ENCODE data around the gene PARP1. TPM values are rescaled to one million over a fixed set of nuclear protein-coding genes. Genes with fewer than 3 reads are reported as not detected.
"Not testable (repeated sequence)": the region's sequence is repeated elsewhere in the genome, so short reads cannot be mapped to it uniquely, and the experiment has no call there.

The PARP1 gene
- polyA plus RNA-seq, 6 donors from 2014 or later = 156 to 250 (median 234) TPM

GRCh38 chr1:226340111-226340510 is 67.8 kb downstream of the PARP1 start:
- H3K27me3 Mint-ChIP-seq = peaks cover 0 to 12% (median 0%) of the 10 kb centered on the region in 3 donors
- H3K4me1 Mint-ChIP-seq; H3K4me3 Mint-ChIP-seq; H3K36me3 Mint-ChIP-seq; ATAC-seq (ENCODE audit: low read depth in 2 of 2); H3K27ac Mint-ChIP-seq; DNase-seq: not testable (repeated sequence)
- peaks cover 0 to 12% (median 6%) of the 10 kb centered on the region in 7 donors for H3K9me3 Mint-ChIP-seq

- peak overlapping the region in 2 of 6 donors; percentile 2 to 34 for H3K27ac Mint-ChIP-seq
- peaks cover 0 to 10% (median 3%) of the 10 kb centered on the region in 7 donors for H3K9me3 Mint-ChIP-seq
- H3K4me1 Mint-ChIP-seq = peaks cover 5 to 11% (median 5%) of the 10 kb centered on the region in 3 donors
- H3K27me3 Mint-ChIP-seq = peaks cover 0 to 12% (median 0%) of the 10 kb centered on the region in 3 donors
- peaks cover 8 to 9% of the 10 kb centered on the region in 2 donors for H3K36me3 Mint-ChIP-seq
- DNase-seq (no peak), ATAC-seq (ENCODE audit: low read depth in 2 of 2) (no peak)
- no peak overlapping the region for H3K4me3 Mint-ChIP-seq
Observed at GRCh38 chr1:226337276-226337875, 70.5 kb downstream of the PARP1 start.

DNA sequence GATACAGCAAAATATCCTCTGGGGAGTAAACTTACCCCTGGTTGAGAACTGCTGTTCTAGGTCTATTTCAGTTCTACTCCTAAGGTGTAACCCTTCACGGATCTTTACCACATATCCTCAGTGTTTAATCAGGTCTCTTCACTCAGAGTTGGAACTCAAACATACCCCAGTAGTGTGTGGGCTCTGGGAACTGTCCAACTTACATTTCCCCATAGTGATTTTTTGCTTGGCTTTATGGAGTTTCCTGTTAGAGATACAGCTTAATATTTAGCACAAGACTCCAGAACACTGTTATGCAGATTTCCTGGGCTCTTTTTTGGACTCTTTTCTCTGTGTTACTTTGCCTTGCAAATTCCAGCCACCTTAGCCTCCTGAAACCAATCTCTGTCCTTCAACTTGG is 72.2 kb downstream of the PARP1 start:
- Mint-ChIP-seq H3K27ac (peak overlapping the region in 1 of 6 donors; percentile 14), H3K36me3 (peaks cover 6 to 7% of the 10 kb centered on the region in 2 donors), H3K4me3 (no peak overlapping the region), H3K9me3 (peaks cover 0 to 6% (median 2%) of the 10 kb centered on the region in 7 donors), H3K4me1 (peaks cover 5 to 11% (median 5%) of the 10 kb centered on the region in 3 donors), H3K27me3 (peaks cover 0 to 7% (median 0%) of the 10 kb centered on the region in 3 donors)
- no peak for ATAC-seq (ENCODE audit: low read depth in 2 of 2)
- DNase-seq = no peak

- H3K4me1 Mint-ChIP-seq = peaks cover 5 to 11% (median 5%) of the 10 kb centered on the region in 3 donors
- H3K27me3 Mint-ChIP-seq = no peaks in the 10 kb centered on the region
- peak overlapping the region in 7 of 8 donors; percentile 10 to 50 (median 44) for H3K4me3 Mint-ChIP-seq
- H3K27ac Mint-ChIP-seq = peak overlapping the region in 2 of 6 donors; percentile 65 to 81
- no peak for ATAC-seq (ENCODE audit: low read depth in 2 of 2)
- no peaks in the 10 kb centered on the region for H3K36me3 Mint-ChIP-seq
- DNase-seq = no peak
- no peaks in the 10 kb centered on the region for H3K9me3 Mint-ChIP-seq
Observed at GRCh38 chr1:226332947-226333346, 74.9 kb downstream of the PARP1 start.

DNA sequence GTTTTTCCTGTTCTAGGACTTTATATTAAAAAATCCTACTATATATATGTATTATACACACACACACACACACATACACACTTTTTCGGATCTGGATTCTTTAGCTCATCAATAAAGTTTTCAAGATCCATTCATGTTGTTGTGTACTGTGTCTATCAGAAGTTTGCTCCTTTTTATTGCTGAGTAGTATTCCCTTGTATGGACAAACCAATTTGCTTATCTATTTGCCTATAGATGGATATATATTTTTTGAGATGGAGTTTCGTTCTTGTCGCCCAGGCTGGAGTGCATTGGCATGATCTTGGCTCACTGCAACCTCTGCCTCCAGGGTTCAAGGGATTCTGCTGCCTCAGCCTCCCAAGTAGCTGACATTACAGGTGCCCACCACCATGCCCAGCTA is 78.7 kb downstream of the PARP1 start:
- ATAC-seq (ENCODE audit: low read depth in 2 of 2) (no peak), DNase-seq (no peak)
- H3K4me3 Mint-ChIP-seq = no peak overlapping the region
- no peak overlapping the region for H3K27ac Mint-ChIP-seq
- H3K9me3 Mint-ChIP-seq = peaks cover 0 to 3% (median 0%) of the 10 kb centered on the region in 7 donors
- H3K4me1 Mint-ChIP-seq = peaks cover 5 to 11% (median 5%) of the 10 kb centered on the region in 3 donors
- no peaks in the 10 kb centered on the region for H3K36me3 Mint-ChIP-seq
- H3K27me3 Mint-ChIP-seq = no peaks in the 10 kb centered on the region

DNA sequence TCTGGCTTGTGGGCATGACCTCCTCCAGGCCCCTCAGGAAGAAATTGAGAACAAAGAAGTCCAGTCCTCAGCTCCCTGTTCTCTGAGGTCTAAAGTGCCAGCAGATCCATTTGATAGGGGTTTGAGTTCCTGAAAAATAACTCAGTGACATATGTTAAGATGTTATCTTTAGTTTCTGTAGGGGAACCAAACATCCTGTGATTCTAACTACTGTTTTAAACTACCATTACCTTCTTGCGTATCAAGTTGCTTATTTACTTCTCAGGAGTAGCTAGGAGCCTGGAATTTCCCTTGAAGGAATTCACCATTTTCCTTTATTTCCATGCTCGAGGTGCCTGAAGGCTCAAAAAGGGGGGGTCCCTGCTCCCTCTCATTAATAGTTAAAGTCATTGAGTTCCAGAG is 80.1 kb downstream of the PARP1 start:
- Mint-ChIP-seq H3K4me3 (no peak overlapping the region), H3K27me3 (no peaks in the 10 kb centered on the region), H3K9me3 (peaks cover 0 to 4% (median 0%) of the 10 kb centered on the region in 7 donors), H3K27ac (no peak overlapping the region), H3K36me3 (no peaks in the 10 kb centered on the region), H3K4me1 (peaks cover 0 to 2% (median 0%) of the 10 kb centered on the region in 3 donors)
- DNase-seq (no peak), ATAC-seq (ENCODE audit: low read depth in 2 of 2) (no peak)

- H3K4me3 Mint-ChIP-seq = no peak overlapping the region
- H3K4me1 Mint-ChIP-seq = no peaks in the 10 kb centered on the region
- DNase-seq = no peak
- H3K27ac Mint-ChIP-seq = no peak overlapping the region
- H3K27me3 Mint-ChIP-seq = peaks cover 3 to 13% (median 8%) of the 10 kb centered on the region in 3 donors
- H3K36me3 Mint-ChIP-seq = no peaks in the 10 kb centered on the region
- H3K9me3 Mint-ChIP-seq = peaks cover 0 to 4% (median 0%) of the 10 kb centered on the region in 7 donors
- no peak for ATAC-seq (ENCODE audit: low read depth in 2 of 2)
Observed at GRCh38 chr1:226325178-226325577, 82.7 kb downstream of the PARP1 start.

GRCh38 chr1:226324479-226324878 is 83.4 kb downstream of the PARP1 start:
- Mint-ChIP-seq H3K4me1 (no peaks in the 10 kb centered on the region), H3K27me3 (peaks cover 4 to 16% (median 10%) of the 10 kb centered on the region in 3 donors), H3K4me3 (no peak overlapping the region), H3K27ac (no peak overlapping the region), H3K36me3 (no peaks in the 10 kb centered on the region), H3K9me3 (peaks cover 0 to 4% (median 0%) of the 10 kb centered on the region in 7 donors)
- ATAC-seq (ENCODE audit: low read depth in 2 of 2) (no peak), DNase-seq (no peak)

DNA sequence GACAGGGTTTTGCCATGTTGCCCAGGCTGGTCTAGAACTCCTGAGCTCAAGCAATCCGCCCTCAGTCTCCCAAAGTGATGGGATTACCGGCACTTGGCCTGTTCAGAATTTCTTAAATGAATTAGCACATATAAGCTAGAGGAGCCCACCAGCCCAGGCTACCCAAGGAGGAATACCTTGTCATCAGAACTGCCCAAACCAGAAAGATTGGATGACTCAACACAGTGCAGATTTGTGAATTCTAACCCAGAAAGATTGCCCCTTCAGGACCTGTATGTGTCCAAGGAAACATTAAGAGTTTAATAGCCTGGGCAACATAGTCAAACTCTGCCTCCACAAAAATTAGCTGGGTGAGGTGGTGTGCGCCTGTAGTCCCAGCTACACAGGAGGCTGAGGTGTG is 84.9 kb downstream of the PARP1 start:
- H3K4me3 Mint-ChIP-seq = peak overlapping the region in 1 of 8 donors; percentile 29
- ATAC-seq (ENCODE audit: low read depth in 2 of 2) (no peak), DNase-seq (no peak)
- H3K9me3 Mint-ChIP-seq = peaks cover 0 to 4% (median 0%) of the 10 kb centered on the region in 7 donors
- H3K27me3 Mint-ChIP-seq = peaks cover 4 to 21% (median 16%) of the 10 kb centered on the region in 3 donors
- peaks cover 0 to 4% of the 10 kb centered on the region in 2 donors for H3K36me3 Mint-ChIP-seq
- H3K4me1 Mint-ChIP-seq = no peaks in the 10 kb centered on the region
- no peak overlapping the region for H3K27ac Mint-ChIP-seq

DNA sequence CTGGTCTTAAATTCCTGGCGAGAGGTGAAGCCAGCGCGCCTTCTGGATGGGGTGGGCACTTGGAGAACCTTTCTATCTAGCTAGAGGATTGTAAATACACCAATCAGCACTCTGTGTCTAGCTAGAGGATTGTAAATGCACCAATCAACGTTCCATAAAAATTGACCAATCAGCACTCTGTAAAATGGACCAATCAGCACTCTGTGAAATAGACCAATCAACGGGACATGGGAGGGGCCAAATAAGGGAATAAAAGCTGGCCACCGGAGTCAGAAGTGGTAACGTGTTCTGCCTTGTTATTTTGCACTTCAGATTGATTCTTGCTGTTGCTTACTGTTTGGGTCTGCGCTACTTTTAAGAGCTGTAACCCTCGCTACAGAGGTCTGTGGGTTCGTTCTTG is 87.0 kb downstream of the PARP1 start:
- peaks cover 0 to 4% (median 0%) of the 10 kb centered on the region in 7 donors for H3K9me3 Mint-ChIP-seq
- H3K27me3 Mint-ChIP-seq = peaks cover 8 to 23% (median 18%) of the 10 kb centered on the region in 3 donors
- H3K4me1 Mint-ChIP-seq = no peaks in the 10 kb centered on the region
- ATAC-seq (ENCODE audit: low read depth in 2 of 2) = no peak
- H3K27ac Mint-ChIP-seq = no peak overlapping the region
- DNase-seq = no peak
- no peak overlapping the region for H3K4me3 Mint-ChIP-seq
- peaks cover 0 to 6% of the 10 kb centered on the region in 2 donors for H3K36me3 Mint-ChIP-seq

- H3K27ac Mint-ChIP-seq = no peak overlapping the region
- H3K4me3 Mint-ChIP-seq = no peak overlapping the region
- H3K36me3 Mint-ChIP-seq = peaks cover 0 to 6% of the 10 kb centered on the region in 2 donors
Observed at GRCh38 chr1:226318471-226318870, 89.4 kb downstream of the PARP1 start.

DNA sequence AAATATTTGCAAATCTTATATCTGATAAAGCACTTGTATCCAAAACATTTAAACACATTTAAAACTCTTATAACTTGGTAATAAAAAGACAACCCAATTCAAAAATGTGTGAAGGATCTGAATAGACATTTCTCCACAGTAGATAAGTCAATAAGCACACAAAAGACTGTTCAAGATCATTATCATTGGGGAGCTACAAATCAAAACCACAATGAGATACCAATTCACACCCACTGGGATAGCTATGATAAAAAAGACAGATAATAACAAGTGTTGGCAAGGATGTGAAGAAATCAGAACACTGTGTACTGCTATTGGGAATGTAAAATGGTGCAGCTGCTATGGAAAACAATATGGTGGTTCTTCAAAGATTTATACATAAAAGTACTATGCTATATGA is 93.8 kb downstream of the PARP1 start:
- Mint-ChIP-seq H3K36me3 (peaks cover 0 to 6% of the 10 kb centered on the region in 2 donors), H3K4me3 (peak overlapping the region in 1 of 8 donors; percentile 5), H3K27ac (no peak overlapping the region), H3K9me3 (no peaks in the 10 kb centered on the region), H3K4me1 (peaks cover 2 to 8% (median 5%) of the 10 kb centered on the region in 3 donors), H3K27me3 (peaks cover 8 to 14% (median 13%) of the 10 kb centered on the region in 3 donors)
- DNase-seq (no peak), ATAC-seq (ENCODE audit: low read depth in 2 of 2) (no peak)

More at GRCh38 chr1:226318471-226318870, 89.4 kb downstream of the PARP1 start:
- ATAC-seq (ENCODE audit: low read depth in 2 of 2) (no peak), DNase-seq (no peak)
- Mint-ChIP-seq H3K27me3 (peaks cover 11 to 23% (median 18%) of the 10 kb centered on the region in 3 donors), H3K4me1 (no peaks in the 10 kb centered on the region), H3K9me3 (peaks cover 0 to 3% (median 0%) of the 10 kb centered on the region in 7 donors)

GRCh38 chr1:226312065-226312464 is 95.8 kb downstream of the PARP1 start:
- no peak overlapping the region for H3K27ac Mint-ChIP-seq

DNA sequence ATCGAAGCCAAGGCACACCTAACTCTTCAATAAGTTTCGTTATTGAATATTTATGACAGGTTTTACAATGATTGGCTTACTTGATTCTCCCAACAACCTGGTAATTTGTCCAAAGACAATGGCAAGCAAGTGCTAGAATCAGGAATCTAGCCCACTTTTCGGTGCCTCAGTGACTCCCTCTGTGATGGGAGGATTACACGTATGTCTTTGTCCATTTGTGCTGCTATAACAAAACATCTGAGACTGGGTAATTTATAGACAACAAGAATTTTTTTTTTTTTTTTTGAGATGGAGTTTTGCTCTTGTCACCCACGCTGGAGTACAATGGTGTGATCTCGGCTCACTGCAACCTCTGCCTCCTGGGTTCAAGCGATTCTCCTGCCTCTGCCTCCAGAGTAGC is 96.5 kb downstream of the PARP1 start:
- no peak for ATAC-seq (ENCODE audit: low read depth in 2 of 2)
- Mint-ChIP-seq H3K27me3 (peaks cover 0 to 13% (median 8%) of the 10 kb centered on the region in 3 donors), H3K27ac (no peak overlapping the region), H3K4me1 (peaks cover 5 to 11% (median 9%) of the 10 kb centered on the region in 3 donors), H3K9me3 (no peaks in the 10 kb centered on the region), H3K4me3 (peak overlapping the region in 2 of 8 donors; percentile 61 to 80), H3K36me3 (no peaks in the 10 kb centered on the region)
- no peak for DNase-seq

More at GRCh38 chr1:226312065-226312464, 95.8 kb downstream of the PARP1 start:
- Mint-ChIP-seq H3K4me3 (no peak overlapping the region), H3K9me3 (no peaks in the 10 kb centered on the region), H3K27me3 (peaks cover 0 to 13% (median 8%) of the 10 kb centered on the region in 3 donors), H3K36me3 (no peaks in the 10 kb centered on the region), H3K4me1 (peaks cover 5 to 11% (median 9%) of the 10 kb centered on the region in 3 donors)
- DNase-seq = no peak
- no peak for ATAC-seq (ENCODE audit: low read depth in 2 of 2)

Measured in naive B cell (primary cell).